COLO668 (cell line): ENCODE measurements around the gene TIGD3.
"Not testable (repeated sequence)": the region's sequence is repeated elsewhere in the genome, so short reads cannot be mapped to it uniquely, and the experiment has no call there.

Source experiments
- DNase-seq: peaks from one replicate; lab custom pipeline; 2025; ENCODE audit not compliant: unreplicated experiment; lab: John Stamatoyannopoulos, UW

The TIGD3 gene

DNA sequence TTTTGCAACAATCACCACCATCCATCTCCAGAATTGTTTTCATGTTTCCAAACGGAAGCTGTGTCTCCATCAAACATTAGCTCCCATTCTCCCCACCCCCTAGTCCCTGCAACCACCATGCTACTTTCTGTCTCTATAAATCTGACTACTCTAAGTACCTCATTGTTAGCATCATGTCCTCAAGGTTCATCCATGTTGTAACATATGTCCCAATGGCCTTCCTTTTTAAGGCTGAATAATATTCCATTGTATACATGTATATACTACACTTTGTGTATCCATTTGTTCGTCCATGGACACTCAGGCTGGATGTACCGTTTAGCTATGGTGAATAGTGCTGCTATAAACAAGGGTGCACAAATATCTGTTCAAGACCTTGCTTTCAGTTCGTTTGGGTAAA lies 29.1 kb upstream of the TIGD3 start:
- DNase-seq: no peak

DNA sequence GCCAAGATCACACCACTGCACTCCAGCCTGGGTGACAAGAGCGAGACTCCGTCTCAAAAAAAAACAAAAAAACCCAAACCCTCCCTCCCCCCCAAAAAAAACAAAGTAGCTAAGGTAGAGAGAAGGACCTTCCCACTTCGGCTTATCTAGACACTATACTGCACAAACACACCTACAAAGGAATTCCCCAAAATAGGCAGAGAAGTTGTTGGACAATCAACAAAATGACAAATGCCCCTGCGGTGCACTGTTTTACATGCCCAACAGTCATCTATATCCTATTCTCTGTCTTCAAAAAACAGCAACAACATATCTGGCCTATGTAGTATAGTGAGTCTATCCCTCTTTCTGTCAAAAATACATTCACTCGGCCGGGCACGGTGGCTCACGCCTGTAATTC lies 27.5 kb upstream of the TIGD3 start:
- no peak for DNase-seq

DNA sequence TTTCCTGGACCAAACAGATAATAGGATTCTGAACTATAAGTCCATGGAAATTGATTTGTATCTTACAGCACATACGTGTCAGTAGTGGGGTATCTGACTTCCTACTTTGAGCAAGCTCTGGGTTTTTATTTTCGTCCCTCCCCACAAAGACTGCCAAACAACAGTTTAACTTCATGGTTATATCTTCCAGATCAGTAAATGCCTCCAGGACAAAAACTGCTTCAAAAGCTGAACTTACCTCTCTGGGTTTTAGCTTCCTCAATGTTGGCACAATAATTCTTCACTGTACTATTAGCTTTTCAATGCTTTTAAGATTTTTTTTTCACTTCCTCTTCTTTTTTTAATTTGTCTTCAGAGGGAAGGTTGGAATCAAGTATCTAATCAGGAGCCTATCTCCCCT lies 25.1 kb upstream of the TIGD3 start:
- DNase-seq: no peak

DNA sequence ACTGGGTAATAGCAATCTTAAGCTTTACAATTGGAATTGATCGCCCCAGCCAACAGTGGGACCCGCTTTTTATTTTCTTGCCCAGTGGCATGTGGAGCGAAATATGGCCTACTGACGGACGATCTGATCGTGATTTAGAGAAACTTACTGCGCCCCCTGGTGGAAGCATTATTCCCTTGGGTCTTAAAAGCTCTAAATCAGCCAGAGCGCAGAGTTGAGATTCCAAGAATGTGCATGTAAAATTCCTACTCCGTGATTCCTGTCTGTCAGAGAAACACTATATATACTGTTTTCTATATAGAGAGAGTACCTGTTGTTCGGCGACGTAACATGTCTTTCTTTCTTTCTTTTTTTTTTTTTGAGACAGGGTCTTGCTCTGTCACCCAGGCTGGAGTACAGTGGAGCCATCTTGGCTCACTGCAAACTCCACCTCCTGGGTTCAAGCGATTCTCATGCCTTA lies 24.6 kb upstream of the TIGD3 start:
- peak; percentile 86 for DNase-seq

DNA sequence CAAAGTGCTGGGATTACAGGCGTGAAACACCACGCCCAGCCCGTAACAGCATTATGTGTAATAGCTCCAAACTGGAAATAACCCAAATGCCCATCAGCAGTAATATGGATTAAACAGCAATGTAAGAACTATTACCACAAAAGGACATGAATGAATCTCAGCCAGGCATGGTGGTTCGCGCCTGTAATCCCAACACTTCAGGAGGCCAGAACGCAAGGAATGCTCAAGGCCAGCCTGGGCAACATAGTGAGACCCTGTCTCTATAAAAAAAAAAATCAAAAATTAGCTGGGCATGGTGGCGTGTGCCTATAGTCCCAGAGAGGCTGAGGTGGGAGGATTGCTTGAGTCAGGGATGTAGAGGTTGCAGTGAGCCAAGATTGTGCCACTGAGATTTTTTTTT lies 24.0 kb upstream of the TIGD3 start:
- DNase-seq: no peak

DNA sequence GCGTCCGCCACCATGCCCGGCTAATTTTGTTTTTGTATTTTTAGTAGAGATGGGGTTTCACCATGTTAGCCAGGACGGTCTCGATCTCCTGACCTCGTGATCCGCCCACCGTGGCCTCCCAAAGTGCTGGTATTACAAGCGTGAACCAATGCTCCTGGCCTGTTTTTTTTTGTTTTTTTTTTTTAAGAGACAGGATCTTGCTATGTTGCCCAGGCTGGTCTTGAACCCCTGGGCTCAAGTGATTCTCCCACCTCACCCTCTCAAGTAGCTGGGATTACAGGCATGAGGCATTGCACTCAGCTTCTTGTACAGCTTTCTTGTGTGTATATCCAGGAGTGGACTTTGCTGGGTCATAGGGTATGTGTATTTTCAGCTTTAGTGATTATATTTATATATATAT lies 22.0 kb upstream of the TIGD3 start:
- DNase-seq: not testable (repeated sequence)

DNA sequence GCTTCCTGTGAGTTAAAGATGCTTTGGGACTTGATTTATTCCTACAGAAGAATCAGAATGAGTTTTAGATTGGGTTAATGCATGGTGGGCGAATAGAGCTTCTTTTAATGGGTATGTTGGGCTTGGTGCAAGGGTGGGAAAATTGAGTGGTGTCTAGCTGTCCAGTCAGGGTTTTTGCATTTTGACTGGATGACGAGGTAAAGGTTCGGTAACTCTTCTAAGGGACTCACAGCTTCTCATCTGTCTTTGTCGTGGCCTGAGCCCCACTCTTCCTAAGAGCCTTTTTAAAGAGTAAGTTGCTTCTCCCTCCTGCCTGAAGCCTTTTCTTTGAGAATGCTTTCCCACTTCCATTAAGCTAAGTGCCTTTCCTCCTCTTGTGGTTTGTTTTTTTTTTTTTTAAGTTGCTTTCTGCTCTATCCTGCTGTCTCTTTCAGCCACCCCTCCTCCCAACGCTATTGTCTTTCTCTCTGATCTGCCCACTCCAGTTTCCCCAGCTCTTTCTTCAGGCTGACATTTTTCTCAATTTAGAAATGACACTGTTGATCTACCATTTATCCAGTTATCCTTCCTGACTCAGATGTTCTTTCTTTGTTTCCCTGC lies 19.8 kb upstream of the TIGD3 start:
- DNase-seq: no peak

DNA sequence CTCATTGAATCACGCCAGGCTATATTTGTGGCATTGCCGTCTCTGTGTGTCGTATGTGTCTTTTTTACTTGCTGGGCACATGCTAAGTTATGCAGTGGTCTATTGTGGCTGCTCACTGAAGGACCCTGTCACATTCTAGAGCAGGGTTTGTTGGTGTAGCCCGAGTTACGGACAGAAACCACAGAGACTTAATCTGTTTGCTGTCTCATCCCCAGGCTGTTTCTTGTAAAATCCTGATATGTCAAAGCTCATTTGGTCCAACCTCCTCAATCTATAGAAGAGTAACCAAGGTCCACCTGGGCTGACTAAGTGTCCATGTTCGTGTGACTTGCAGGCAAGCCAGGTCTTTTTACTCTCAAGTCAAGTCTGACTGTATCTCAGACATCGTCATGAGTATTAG lies 15.9 kb upstream of the TIGD3 start:
- no peak for DNase-seq

DNA sequence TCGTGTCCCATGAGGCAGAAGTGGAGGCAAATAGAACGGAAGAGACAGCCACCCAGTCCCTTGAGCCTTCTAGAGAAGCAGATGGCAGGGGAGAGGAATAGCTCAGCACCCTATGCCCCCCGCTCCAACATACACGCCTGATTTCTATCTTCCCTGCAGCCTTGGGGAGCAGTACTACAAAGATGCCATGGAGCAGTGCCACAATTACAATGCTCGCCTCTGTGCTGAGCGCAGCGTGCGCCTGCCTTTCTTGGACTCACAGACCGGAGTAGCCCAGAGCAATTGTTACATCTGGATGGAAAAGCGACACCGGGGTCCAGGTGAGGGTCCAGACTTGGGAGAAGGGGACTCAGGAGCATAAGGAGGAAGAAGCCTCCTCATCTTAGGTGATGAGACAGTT lies 14.3 kb upstream of the TIGD3 start:
- DNase-seq: no peak

DNA sequence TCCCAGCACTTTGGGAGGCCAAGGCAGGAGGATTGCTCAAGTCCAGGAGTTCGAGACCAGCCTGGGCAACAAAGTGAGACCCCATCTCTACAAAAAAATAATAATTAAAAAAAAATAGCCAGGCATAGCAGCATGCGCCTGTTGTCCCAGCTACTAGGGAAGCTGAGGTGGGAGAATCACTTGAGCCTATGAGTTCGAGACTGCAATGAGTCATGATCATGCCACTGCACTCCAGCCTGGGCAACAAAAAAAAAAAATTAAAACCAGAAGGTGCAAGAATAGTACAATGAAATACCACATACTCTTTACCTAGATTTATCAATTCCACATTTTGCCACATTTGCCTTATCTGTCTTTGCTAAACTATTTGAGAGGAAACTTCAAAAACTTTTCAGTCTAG lies 12.7 kb upstream of the TIGD3 start:
- DNase-seq: no peak

DNA sequence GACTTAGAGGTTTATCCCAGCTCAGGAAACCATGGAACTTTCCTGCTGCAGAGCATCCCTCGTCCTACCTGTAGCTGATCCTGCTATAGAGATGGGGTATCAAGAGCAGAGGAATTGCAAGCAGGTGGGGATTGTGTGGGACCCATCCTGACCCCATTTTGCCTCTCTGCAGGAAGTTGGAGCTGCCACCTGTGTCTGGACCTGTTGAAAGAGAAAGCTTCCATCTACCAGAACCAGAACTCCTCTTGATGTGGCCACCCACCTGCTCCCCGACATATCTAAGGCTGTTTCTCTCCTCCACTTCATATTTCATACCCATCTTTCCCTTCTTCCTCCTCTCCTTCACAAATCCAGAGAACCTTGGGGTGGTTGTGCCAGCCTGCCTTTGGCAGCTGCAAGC lies 3.0 kb upstream of the TIGD3 start:
- no peak for DNase-seq

DNA sequence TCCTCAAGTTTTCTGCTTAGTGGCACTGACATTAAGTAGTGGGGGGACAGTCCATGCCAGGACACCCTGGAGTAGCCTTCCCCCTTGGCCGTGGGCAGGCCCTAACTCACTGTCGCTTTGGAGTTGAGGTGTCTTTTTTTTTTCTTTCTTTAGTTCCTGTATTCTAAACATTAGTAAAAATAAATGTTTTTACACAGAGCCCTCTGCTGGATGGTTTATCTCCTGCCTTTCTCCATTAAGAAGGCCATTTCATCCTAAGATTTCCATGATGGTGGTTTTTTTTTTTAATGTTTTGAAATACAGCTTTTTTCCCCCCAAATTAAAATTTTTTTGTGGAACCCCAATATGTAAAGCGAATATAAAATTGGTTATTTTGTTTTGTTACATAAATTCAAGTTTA lies 1.8 kb upstream of the TIGD3 start:
- DNase-seq: no peak

DNA sequence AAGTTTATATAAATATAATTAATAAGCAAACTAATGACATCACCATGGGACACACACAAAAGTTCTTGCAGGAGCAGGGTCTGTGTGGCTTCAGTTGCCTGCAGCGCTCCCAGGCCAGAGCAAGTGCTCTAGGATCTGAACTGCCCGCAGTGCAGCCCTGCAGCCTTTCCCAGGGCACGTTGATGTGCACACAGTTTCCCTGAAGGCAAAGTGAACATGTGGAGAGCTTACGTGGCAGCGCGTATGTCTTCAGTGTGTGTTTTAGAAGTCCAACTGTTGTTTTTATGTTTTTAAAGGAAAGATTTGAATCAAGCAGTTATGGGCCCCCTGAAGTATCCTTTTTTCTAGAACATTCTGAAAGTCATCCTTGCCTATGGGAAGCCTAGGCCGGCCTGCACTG lies 1.2 kb upstream of the TIGD3 start:
- no peak for DNase-seq

DNA sequence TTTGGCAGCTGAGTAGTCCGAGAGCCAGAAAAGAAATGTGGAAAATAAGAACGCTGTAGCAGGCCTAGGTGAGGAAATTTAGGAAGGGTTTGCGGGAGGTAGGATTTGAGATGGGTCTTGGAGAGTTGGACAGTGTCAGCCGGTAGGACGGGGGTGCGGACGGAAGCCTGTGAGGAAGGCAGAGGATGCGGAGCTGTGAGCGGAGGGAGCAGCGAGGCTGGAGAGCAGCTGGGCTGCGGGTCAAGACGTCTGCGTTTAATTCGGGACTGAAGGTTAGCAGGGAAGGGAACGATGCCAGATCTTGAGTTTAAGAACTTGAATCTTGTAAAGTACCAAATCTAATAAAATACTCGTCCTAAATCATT lies 669 bp upstream of the TIGD3 start:
- no peak for DNase-seq

DNA sequence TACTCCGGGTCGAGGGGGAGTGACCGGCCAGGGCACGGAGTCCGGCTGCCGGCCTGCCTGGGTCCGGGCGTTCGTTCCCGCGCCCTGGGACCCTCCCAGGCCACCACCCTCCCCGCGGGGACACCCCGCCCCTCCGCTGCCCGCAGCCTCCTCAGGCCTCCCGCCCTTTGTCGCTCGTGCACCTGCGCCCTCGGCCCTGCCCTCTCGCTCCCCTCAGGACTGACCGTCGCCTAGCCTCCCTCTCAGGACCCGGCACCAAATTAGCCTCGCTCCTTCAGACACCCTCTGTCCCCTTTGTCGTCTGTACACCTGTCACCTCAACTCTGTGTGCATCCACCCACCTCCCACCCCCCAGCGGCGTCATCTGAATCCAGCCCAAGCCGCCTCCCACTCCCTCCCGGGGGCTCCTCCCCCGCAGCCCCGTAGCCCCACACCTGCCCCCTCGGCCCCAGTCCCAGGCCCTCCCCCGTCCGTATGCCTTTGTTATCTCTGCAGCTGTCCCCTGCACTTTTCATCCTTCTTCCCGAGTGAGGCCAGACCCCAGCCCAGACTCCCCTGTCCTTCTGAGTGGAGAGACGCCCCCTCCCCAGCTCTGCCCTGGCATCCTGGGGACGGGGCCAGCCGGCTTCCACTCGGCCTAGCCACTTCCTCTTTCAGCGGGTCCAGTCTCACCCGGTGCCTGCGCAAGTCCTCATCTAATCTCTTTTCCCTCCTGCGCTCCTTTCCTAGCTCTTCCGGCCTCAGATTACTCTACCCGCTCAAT lies 643 bp downstream of the TIGD3 start:
- peak; percentile 76 for DNase-seq

DNA sequence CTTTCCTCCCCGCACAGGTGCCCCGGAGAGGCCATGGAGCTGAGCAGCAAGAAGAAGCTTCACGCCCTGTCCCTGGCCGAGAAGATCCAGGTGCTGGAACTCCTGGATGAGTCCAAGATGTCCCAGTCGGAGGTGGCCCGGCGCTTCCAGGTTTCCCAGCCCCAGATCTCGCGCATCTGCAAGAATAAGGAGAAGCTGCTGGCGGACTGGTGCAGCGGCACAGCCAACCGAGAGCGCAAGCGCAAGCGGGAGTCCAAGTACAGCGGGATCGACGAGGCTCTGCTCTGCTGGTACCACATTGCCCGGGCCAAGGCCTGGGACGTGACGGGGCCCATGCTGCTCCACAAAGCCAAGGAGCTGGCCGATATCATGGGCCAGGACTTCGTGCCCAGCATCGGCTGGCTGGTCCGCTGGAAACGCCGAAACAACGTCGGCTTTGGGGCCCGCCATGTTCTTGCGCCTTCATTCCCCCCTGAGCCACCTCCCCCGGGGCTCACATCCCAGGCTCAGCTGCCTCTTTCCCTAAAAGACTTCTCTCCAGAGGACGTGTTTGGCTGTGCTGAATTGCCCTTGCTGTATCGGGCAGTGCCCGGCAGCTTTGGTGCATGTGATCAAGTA lies 1.3 kb downstream of the TIGD3 start:
- no peak for DNase-seq

DNA sequence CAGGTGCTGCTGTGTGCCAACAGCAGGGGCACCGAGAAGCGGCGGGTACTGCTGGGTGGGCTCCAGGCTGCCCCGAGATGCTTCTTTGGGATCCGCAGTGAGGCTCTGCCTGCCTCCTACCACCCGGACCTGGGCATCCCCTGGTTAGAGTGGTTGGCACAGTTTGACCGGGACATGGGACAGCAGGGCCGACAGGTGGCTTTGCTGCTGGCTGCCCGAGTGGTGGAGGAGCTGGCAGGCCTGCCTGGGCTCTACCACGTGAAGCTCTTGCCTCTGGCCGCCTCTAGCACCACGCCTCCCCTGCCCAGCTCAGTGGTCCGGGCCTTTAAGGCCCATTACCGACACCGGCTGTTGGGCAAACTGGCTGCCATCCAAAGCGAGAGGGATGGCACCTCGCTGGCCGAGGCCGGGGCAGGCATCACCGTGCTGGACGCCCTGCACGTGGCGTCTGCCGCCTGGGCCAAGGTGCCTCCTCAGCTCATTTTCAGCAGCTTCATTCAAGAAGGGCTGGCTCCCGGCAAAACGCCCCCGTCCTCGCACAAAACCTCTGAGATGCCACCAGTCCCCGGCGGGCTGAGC lies 1.9 kb downstream of the TIGD3 start:
- DNase-seq: no peak

DNA sequence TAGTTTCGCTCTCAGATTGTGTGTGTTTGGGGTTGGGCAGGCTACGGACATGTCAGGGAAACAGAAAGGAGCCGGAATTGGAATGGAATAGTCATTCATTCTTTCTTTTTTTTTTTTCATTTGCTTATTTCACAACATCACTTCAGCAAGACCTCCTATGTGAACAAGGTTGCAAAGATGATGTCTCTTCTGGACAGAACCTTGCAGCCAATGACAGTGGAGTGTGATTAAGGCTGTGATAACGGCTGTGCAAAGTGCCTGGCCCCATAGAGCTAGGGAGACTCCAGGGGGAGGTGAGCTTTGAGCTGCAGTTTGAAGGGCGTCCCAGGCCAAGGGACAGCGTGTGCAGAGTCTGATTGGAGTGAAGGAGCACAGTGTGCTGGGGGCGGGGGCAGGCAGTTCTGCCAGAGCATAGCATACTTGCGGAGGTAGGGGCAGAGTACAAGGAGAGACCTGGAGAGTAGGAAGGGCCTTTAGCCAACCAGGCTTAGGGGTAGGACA lies 3.4 kb downstream of the TIGD3 start:
- DNase-seq: no peak

DNA sequence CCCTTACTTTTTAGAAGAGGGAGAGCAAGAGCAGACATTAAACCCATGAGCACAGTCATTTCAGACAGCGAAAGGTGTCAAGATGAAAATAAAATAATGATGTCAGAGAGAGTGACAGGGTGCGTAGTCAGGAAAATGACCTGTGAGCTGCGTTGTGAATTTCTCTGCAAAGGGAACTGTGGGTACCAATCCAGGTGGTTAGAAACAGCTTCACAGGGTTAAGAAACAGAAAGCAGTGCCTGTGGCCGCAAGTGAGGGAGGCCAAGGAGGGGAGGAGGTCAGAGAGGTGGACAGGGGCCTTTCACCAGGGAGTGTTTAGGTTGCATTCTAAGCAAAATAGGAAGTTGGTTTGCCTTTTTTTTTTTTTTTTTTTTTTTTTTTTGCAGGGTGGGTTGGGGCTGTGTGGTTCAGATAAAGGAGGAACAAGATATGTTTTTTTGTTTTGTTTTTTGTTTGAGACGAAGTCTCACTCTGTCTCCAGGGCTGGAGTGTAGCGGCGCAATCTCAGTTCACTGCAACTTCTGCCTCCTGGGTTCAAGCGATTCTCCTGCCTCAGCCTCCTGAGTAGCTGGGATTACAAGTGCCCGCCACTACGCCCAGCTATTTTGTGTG lies 7.9 kb downstream of the TIGD3 start:
- no peak for DNase-seq

DNA sequence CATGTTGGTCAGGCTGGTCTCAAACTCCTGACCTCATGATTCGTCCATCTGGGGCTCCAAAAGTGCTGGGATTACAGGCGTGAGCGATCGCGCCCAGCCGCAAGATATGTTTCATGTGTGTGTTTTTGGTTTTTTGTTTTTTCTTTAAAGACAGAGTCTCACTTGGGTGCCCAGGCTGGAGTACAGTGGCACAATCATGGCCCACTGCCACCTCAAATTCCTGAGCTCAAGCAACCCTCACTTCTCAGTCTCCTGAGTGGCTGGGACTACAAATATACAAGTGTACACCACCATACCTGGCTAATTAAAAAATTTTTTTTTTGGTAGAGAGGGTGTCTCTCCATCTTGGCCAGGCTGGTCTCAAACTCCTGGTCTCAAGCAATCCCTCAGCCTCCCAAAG lies 8.4 kb downstream of the TIGD3 start:
- DNase-seq: no peak

DNA sequence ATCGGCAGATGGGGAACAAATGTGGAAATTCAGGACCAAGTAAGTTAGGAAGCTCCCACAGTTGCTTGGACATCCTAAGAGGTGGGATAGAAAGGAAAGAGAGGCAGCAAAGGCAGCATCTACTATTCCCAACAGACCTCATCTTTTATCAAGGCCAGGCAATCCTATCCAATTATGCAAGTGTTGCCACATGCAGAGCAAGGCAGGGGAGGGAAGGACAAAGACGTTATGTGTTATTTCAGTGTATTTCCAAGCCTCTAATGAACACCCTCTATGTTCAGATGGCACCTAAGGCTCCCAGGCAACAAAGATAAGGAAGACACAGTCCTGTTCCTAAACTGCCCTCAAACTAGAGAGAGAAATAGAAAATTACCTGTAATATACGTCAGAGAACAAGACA lies 9.2 kb downstream of the TIGD3 start:
- DNase-seq: no peak

DNA sequence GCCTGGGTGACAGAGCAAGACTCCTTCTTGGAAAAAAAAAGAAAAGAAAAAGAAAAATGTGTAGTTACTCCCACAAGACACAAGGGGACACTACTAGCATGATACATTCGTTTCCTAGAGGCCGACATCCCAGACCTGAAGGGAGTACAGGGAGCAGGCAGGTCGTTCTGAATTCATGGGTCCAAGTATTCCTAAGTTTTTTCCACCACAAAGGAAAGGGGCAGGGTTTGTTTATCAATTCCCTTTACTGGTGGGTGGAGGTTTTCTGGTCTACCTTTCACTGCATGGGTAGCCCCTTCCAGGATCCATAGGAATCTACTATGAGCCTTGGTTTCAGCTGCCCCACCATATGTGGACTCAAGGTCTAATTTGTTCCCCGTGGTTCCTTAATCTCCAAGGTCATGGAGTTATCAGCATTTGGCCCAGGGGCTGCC lies 11.8 kb downstream of the TIGD3 start:
- peak; percentile 28 for DNase-seq
